ENCODE results near the gene CXCL6.

DNA sequence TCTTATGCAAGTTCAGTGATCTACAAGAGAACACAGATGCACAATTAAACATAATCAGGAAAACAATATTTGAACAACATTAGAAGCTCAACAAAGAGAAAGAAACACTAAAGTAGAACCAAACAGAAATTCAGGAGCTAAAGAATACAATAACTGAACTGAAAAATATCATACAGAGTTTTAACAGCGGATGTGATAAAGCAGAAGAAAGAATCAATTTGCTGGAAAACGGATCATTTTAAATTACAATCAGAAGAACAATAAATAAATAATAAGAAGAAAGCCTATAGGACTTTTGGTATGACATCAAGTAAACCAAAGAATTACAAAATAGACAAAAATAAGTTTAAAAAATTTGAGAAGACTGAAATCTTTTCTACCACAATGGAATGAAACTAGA, 36.3 kb upstream of the CXCL6 start:
- TF ChIP-seq EP300 (IDR thresholded peaks at IDR 0.05), result no peak
- TF ChIP-seq, protein P1, sequence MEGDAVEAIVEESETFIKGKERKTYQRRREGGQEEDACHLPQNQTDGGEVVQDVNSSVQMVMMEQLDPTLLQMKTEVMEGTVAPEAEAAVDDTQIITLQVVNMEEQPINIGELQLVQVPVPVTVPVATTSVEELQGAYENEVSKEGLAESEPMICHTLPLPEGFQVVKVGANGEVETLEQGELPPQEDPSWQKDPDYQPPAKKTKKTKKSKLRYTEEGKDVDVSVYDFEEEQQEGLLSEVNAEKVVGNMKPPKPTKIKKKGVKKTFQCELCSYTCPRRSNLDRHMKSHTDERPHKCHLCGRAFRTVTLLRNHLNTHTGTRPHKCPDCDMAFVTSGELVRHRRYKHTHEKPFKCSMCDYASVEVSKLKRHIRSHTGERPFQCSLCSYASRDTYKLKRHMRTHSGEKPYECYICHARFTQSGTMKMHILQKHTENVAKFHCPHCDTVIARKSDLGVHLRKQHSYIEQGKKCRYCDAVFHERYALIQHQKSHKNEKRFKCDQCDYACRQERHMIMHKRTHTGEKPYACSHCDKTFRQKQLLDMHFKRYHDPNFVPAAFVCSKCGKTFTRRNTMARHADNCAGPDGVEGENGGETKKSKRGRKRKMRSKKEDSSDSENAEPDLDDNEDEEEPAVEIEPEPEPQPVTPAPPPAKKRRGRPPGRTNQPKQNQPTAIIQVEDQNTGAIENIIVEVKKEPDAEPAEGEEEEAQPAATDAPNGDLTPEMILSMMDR (IDR thresholded peaks at IDR 0.05), result no peak

All from tibial nerve (tissue), 4 donors.